H9 (cell line): ENCODE measurements around the gene ANXA2. TPM values are rescaled to one million over a fixed set of nuclear protein-coding genes. Genes with fewer than 3 reads are reported as not detected.

Experiments used
- DNase-seq: peaks from one replicate; pipeline ENCODE4 v3.0.0-alpha.2; 2017
- H2AFZ ChIP-seq: one replicate; pipeline ENCODE4 v1.6.1; 2013; ENCODE audit warnings: mild to moderate bottlenecking, low read length, control low read depth, moderate library complexity
- H2AK5ac ChIP-seq: 2 replicates; pipeline ENCODE4 v1.6.1; 2013; ENCODE audit warnings: low read length, control low read depth, mixed read lengths; ENCODE audit not compliant: insufficient read length
- H2BK120ac ChIP-seq: one replicate; pipeline ENCODE4 v1.6.1; 2013; ENCODE audit warnings: low read depth, mild to moderate bottlenecking, low read length, control low read depth, inconsistent platforms; ENCODE audit not compliant: poor library complexity, severe bottlenecking
- H2BK12ac ChIP-seq: 2 replicates; pipeline ENCODE4 v1.6.1; 2013; ENCODE audit warnings: low read length, control low read depth, mixed read lengths, low read depth; ENCODE audit not compliant: insufficient read length
- H2BK15ac ChIP-seq: 2 replicates; pipeline ENCODE4 v1.6.1; 2013; ENCODE audit warnings: low read depth, low read length, control low read depth
- H2BK20ac ChIP-seq: one replicate; pipeline ENCODE4 v1.6.1; 2013; ENCODE audit warnings: low read depth, mild to moderate bottlenecking, low read length, control low read depth, inconsistent platforms; ENCODE audit not compliant: poor library complexity, severe bottlenecking
- H2BK5ac ChIP-seq: 2 replicates; pipeline ENCODE4 v1.6.1; 2013; ENCODE audit warnings: low read length, control low read depth, mixed read lengths; ENCODE audit not compliant: insufficient read length
- H3K14ac ChIP-seq: 2 replicates; pipeline ENCODE4 v1.6.1; 2013; ENCODE audit warnings: low read length, control low read depth; ENCODE audit not compliant: insufficient read depth
- H3K18ac ChIP-seq: 2 replicates; pipeline ENCODE4 v1.6.1; 2013; ENCODE audit warnings: low read depth, mild to moderate bottlenecking, mixed read lengths, low read length, control low read depth; ENCODE audit not compliant: insufficient read length
- H3K23ac ChIP-seq: 2 replicates; pipeline ENCODE4 v1.6.1; 2013; ENCODE audit warnings: low read length, control low read depth, mixed read lengths, low read depth; ENCODE audit not compliant: insufficient read length
- H3K23me2 ChIP-seq: 2 replicates; pipeline ENCODE4 v1.6.1; 2013; ENCODE audit warnings: low read depth, mild to moderate bottlenecking, mixed read lengths, low read length, control low read depth; ENCODE audit not compliant: insufficient read length, poor library complexity, severe bottlenecking
- H3K27ac ChIP-seq: 2 replicates; pipeline ENCODE4 v1.5.1; 2013; ENCODE audit warnings: low read length, control low read depth, mixed read lengths, low read depth; ENCODE audit not compliant: insufficient read length
- H3K27me3 ChIP-seq: 2 replicates; pipeline ENCODE4 v1.6.1; 2013; ENCODE audit warnings: low read length, control low read depth, inconsistent platforms; ENCODE audit not compliant: insufficient read depth
- H3K4ac ChIP-seq: 2 replicates; pipeline ENCODE4 v1.6.1; 2013; ENCODE audit warnings: low read depth, mild to moderate bottlenecking, control low read depth, inconsistent platforms, low read length, moderate library complexity
- H3K4me1 ChIP-seq: 2 replicates; pipeline ENCODE4 v1.6.1; 2013; ENCODE audit warnings: low read length, control low read depth, inconsistent platforms; ENCODE audit not compliant: insufficient read depth
- H3K4me2 ChIP-seq: 2 replicates; pipeline ENCODE4 v1.6.1; 2013; ENCODE audit warnings: low read length, control low read depth, mixed read lengths; ENCODE audit not compliant: insufficient read length, insufficient read depth
- H3K56ac ChIP-seq: 2 replicates; pipeline ENCODE4 v1.6.1; 2013; ENCODE audit warnings: low read depth, mild to moderate bottlenecking, mixed read lengths, low read length, control low read depth; ENCODE audit not compliant: insufficient read length
- H3K79me1 ChIP-seq: 2 replicates; pipeline ENCODE4 v1.6.1; 2013; ENCODE audit warnings: low read depth, mild to moderate bottlenecking, moderate library complexity, low read length, control low read depth, inconsistent platforms; ENCODE audit not compliant: insufficient read depth, poor library complexity, severe bottlenecking
- H3K79me2 ChIP-seq: 2 replicates; pipeline ENCODE4 v1.6.1; 2013; ENCODE audit warnings: low read length, control low read depth, inconsistent platforms; ENCODE audit not compliant: insufficient read depth
- H3K9ac ChIP-seq: 2 replicates; pipeline ENCODE4 v1.6.1; 2013; ENCODE audit warnings: low read length, control low read depth, mixed read lengths; ENCODE audit not compliant: insufficient read length; ENCODE audit errors: extremely low read depth
- H3K9me3 ChIP-seq: one replicate; pipeline ENCODE4 v1.6.1; 2013; ENCODE audit warnings: low read depth, low read length, inconsistent platforms; ENCODE audit not compliant: control insufficient read depth
- H3T11ph ChIP-seq: one replicate; pipeline ENCODE4 v1.6.1; 2013; ENCODE audit warnings: mild to moderate bottlenecking, low read length, control low read depth, inconsistent platforms
- H4K20me1 ChIP-seq: one replicate; pipeline ENCODE4 v1.6.1; 2013; ENCODE audit not compliant: control insufficient read depth, insufficient read length, insufficient read depth
- H4K5ac ChIP-seq: 2 replicates; pipeline ENCODE4 v1.6.1; 2013; ENCODE audit warnings: low read depth, mild to moderate bottlenecking, mixed read lengths, low read length, control low read depth; ENCODE audit not compliant: insufficient read length
- H4K8ac ChIP-seq: replicated peaks from 2 replicates; pipeline ENCODE4 v1.6.1; 2013; ENCODE audit warnings: low read length, control low read depth, mixed read lengths, low read depth; ENCODE audit not compliant: insufficient read length
- H4K91ac ChIP-seq: 2 replicates; pipeline ENCODE4 v1.6.1; 2013; ENCODE audit warnings: low read depth, mild to moderate bottlenecking, moderate library complexity, mixed read lengths, low read length, control low read depth; ENCODE audit not compliant: insufficient read length
- H3K27ac Mint-ChIP-seq, 3 experiments: 2 replicates in 2 of 3; 3 replicates in 1 of 3; pipeline ENCODE4 v1.8.0; 2020 to 2021; ENCODE audit warnings: mixed read lengths in 3 of 3, mild to moderate bottlenecking in 1 of 3, moderate library complexity in 1 of 3
- H3K27me3 Mint-ChIP-seq: 2 replicates; pipeline ENCODE4 v1.8.0; 2021; ENCODE audit warnings: low read depth, mild to moderate bottlenecking, moderate library complexity, mixed read lengths
- H3K36me3 Mint-ChIP-seq, 3 experiments: 2 replicates in 2 of 3; 3 replicates in 1 of 3; pipeline ENCODE4 v1.8.0; 2020 to 2021; ENCODE audit warnings: low read depth in 3 of 3, mixed read lengths in 3 of 3; ENCODE audit not compliant: insufficient read depth in 1 of 3
- H3K4me1 Mint-ChIP-seq, 2 experiments: 2 replicates each; pipeline ENCODE4 v1.8.0; 2020; ENCODE audit warnings: mixed read lengths in 2 of 2
- H3K4me3 Mint-ChIP-seq, 2 experiments: 2 replicates in 1 of 2; 3 replicates in 1 of 2; pipeline ENCODE4 v1.8.0; 2020 to 2021; ENCODE audit warnings: mild to moderate bottlenecking in 2 of 2, mixed read lengths in 2 of 2, moderate library complexity in 1 of 2
- H3K9me3 Mint-ChIP-seq, 2 experiments: 2 replicates in 1 of 2; 3 replicates in 1 of 2; pipeline ENCODE4 v1.8.0; 2020; ENCODE audit warnings: mild to moderate bottlenecking in 2 of 2, mixed read lengths in 2 of 2, moderate library complexity in 1 of 2
- WGBS: extraction: QIAGEN DNeasy Blood & Tissue Kit; methylation state at CpG from one replicate; pipeline ENCODE4 v1.1.7; 2013; ENCODE audit warnings: missing lambda C conversion rate, low lambda C conversion rate, mixed read lengths; ENCODE audit not compliant: insufficient read length; ENCODE audit errors: extremely low coverage; 5-methylcytosine and 5-hydroxymethylcytosine counted together
- total RNA-seq: library from RNA; stranded (reverse); gene quantifications from 2 replicates; pipeline ENCODE4 v1.2.1, GENCODE V29; 2021
- TF ChIP-seq, protein P1 (sequence below): fragments of 200-600 bp; sonication (generic); conservative IDR thresholded peaks from 3 replicates; pipeline ENCODE4 v1.8.0; 2021; ENCODE audit warnings: antibody characterized with exemption, mild to moderate bottlenecking

Gene ANXA2
- total RNA-seq, 1 experiment from 2014 or later, result 126 TPM

DNA sequence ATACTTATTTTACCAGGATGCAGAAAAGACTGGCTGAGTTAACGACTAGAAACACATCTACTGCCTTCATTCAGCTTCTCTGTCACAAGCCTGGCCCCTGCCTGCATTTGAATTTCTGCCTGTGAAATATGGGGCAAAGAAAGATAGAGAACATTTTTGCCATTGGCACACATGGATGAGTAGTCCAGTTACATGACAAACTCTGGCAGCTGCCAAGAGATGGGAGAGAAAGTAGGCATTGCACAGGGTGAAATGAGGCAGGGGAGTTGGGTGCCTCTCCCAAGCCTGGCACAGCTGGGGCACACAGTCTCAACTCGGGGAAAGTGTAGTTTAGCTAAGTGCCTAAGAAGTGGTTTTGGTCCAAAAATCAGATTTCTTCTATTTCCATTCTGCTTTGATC is 24.0 kb downstream of the ANXA2 start:
- Histone ChIP-seq H3K9me3 (no peaks in the 10 kb centered on the region), H4K5ac (no peak overlapping the region), H3K23ac (no peak overlapping the region), H3T11ph (no peak overlapping the region), H3K27ac (no peak overlapping the region), H4K8ac (no peak overlapping the region), H2BK12ac (no peak overlapping the region), H3K9ac (no peak overlapping the region), H2BK15ac (no peak overlapping the region), H3K23me2 (no peaks in the 10 kb centered on the region), H2BK5ac (no peak overlapping the region), H3K79me1 (no peaks in the 10 kb centered on the region), H2BK20ac (no peak overlapping the region), H2AFZ (no peak overlapping the region), H3K56ac (no peak overlapping the region), H3K14ac (no peak overlapping the region), H2AK5ac (no peak overlapping the region), H3K79me2 (no peaks in the 10 kb centered on the region), H4K20me1 (no peaks in the 10 kb centered on the region), H3K4me1 (no peaks in the 10 kb centered on the region), H2BK120ac (no peak overlapping the region), H3K27me3 (no peaks in the 10 kb centered on the region), H3K18ac (no peak overlapping the region), H3K4ac (no peak overlapping the region), H3K4me2 (no peak overlapping the region), H4K91ac (no peak overlapping the region)
- Mint-ChIP-seq H3K9me3 (no peaks in the 10 kb centered on the region), H3K4me3 (no peak overlapping the region), H3K4me1 (peaks cover 20 to 22% of the 10 kb centered on the region in 2 experiments), H3K36me3 (peaks cover 0 to 13% (median 0%) of the 10 kb centered on the region in 3 experiments; a peak in 3 of 7 replicates), H3K27me3 (peaks cover 51% of the 10 kb centered on the region), H3K27ac (no peak overlapping the region; a peak in 1 of 7 replicates)
- TF ChIP-seq, protein P1, sequence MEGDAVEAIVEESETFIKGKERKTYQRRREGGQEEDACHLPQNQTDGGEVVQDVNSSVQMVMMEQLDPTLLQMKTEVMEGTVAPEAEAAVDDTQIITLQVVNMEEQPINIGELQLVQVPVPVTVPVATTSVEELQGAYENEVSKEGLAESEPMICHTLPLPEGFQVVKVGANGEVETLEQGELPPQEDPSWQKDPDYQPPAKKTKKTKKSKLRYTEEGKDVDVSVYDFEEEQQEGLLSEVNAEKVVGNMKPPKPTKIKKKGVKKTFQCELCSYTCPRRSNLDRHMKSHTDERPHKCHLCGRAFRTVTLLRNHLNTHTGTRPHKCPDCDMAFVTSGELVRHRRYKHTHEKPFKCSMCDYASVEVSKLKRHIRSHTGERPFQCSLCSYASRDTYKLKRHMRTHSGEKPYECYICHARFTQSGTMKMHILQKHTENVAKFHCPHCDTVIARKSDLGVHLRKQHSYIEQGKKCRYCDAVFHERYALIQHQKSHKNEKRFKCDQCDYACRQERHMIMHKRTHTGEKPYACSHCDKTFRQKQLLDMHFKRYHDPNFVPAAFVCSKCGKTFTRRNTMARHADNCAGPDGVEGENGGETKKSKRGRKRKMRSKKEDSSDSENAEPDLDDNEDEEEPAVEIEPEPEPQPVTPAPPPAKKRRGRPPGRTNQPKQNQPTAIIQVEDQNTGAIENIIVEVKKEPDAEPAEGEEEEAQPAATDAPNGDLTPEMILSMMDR, result no peak
- WGBS, result no CpG with 5 or more reads among the region's 2 CpGs
- no peak for DNase-seq
